Loucy (cell line): ENCODE data around the gene CYGB.

ENCODE experiments used
- H2AFZ ChIP-seq: fragments of 200-600 bp; sonication (generic); 2 replicates; pipeline ENCODE4 v1.6.0; 2016; ENCODE audit warnings: antibody characterized with exemption, mild to moderate bottlenecking, low read length, moderate library complexity
- H3F3A ChIP-seq: fragments of 200-600 bp; 2 replicates; pipeline ENCODE4 v1.6.0; 2016; ENCODE audit warnings: antibody characterized with exemption, low read depth, mild to moderate bottlenecking
- H3K27me3 ChIP-seq: fragments of 200-600 bp; sonication (generic); 2 replicates; pipeline ENCODE4 v1.6.1; 2014; ENCODE audit warnings: low read length, mild to moderate bottlenecking; ENCODE audit not compliant: insufficient read depth, poor library complexity, severe bottlenecking
- H3K36me3 ChIP-seq: fragments of 200-600 bp; sonication (generic); 2 replicates; pipeline ENCODE4 v1.6.1; 2016; ENCODE audit warnings: low read length; ENCODE audit not compliant: insufficient read depth
- H3K4me1 ChIP-seq: fragments of 200-600 bp; sonication (generic); 2 replicates; pipeline ENCODE4 v1.5.1; 2014; ENCODE audit warnings: low read length, mild to moderate bottlenecking; ENCODE audit not compliant: insufficient read depth, poor library complexity, severe bottlenecking
- H3K4me2 ChIP-seq: fragments of 200-600 bp; sonication (generic); 2 replicates; pipeline ENCODE4 v1.6.0; 2014; ENCODE audit warnings: antibody characterized with exemption, low read length, low read depth, mild to moderate bottlenecking; ENCODE audit not compliant: poor library complexity, severe bottlenecking
- H3K4me3 ChIP-seq: fragments of 200-600 bp; sonication (generic); 2 replicates; pipeline ENCODE4 v1.5.1; 2014; ENCODE audit warnings: low read length, mild to moderate bottlenecking, mixed read lengths; ENCODE audit not compliant: poor library complexity, severe bottlenecking
- H3K79me2 ChIP-seq: fragments of 200-600 bp; sonication (generic); 2 replicates; pipeline ENCODE4 v1.6.1; 2014; ENCODE audit warnings: low read length; ENCODE audit not compliant: insufficient read depth
- H3K9ac ChIP-seq: fragments of 200-600 bp; sonication (generic); 2 replicates; pipeline ENCODE4 v1.6.0; 2014; ENCODE audit warnings: mild to moderate bottlenecking, low read depth, low read length, moderate library complexity; ENCODE audit not compliant: poor library complexity, severe bottlenecking
- H3K9me2 ChIP-seq: fragments of 200-600 bp; sonication (generic); replicated peaks from 2 replicates; pipeline ENCODE4 v1.6.1; 2016; ENCODE audit warnings: low read depth, low read length, mixed read lengths
- H3K9me3 ChIP-seq: fragments of 200-600 bp; sonication (generic); 2 replicates; pipeline ENCODE4 v1.6.1; 2014; ENCODE audit warnings: mild to moderate bottlenecking, antibody characterized with exemption, low read length, low read depth; ENCODE audit not compliant: insufficient read depth
- H4K20me1 ChIP-seq: fragments of 200-600 bp; sonication (generic); 2 replicates; pipeline ENCODE4 v1.6.0; 2014; ENCODE audit warnings: antibody characterized with exemption, low read length, mild to moderate bottlenecking; ENCODE audit not compliant: insufficient read depth, poor library complexity, severe bottlenecking
- CTCF ChIP-seq: fragments of 200-600 bp; sonication (generic); conservative IDR thresholded peaks from 2 replicates; pipeline ENCODE4 v1.5.1; 2014; ENCODE audit warnings: mild to moderate bottlenecking, antibody characterized with exemption, low read length
- EZH2phosphoT487 ChIP-seq: fragments of 200-600 bp; IDR thresholded peaks from 2 replicates; pipeline ENCODE4 v1.6.1; 2018; ENCODE audit warnings: antibody characterized with exemption, mild to moderate bottlenecking, moderate library complexity, borderline replicate concordance

Gene CYGB

DNA sequence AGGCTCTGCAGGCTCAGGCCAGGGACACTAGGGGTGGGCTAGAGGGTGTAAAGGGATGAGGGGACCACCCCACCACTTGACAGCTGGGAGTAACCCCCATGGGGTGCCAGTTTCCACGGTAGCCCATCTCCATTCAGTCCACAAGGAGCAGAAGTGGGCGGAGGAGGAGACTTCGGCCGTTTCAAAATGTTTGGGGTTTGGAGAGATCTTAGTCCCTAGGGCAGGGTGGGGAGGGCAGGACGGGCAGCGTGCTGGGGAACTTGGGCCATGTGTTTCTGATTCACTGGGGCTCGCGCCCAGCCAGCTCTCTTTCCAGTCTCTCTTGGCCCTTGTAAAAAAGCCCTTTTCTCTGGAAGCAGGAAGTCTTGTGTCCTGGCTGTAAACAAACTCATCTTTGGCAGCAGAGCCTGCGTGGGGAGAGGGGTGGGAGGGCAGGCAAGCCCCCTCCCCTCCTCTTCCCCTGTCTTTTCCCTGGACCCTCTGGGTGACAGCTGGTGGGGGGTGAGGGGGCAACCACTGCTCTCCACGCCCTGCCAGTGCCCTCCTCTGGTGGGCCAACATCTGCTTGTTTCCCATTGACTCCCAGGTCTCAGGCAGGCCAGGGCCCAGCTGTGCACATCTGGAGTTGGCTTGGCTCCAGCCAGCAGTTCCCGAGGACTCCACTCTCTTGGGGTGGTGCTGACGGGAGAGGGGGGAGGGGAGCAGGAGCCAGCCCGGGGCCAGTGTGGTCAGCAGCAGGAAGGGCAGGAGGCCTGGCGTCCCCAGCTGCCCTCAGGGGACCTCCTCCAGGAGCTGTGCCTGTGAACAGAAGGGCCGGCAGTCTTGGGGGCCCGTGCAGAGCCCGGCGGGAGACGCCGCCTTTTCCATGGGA is 8.1 kb downstream of the CYGB start:
- Histone ChIP-seq H4K20me1 (no peaks in the 10 kb centered on the region), H2AFZ (no peak overlapping the region), H3K9ac (peak overlapping the region; percentile 99), H3K27me3 (no peaks in the 10 kb centered on the region), H3K9me3 (no peaks in the 10 kb centered on the region), H3K4me1 (peaks cover 47% of the 10 kb centered on the region), H3K79me2 (peaks cover 36% of the 10 kb centered on the region), H3K9me2 (no peaks in the 10 kb centered on the region), H3K4me2 (peak overlapping the region; percentile 96), H3K4me3 (peak overlapping the region; percentile 93), H3K36me3 (no peaks in the 10 kb centered on the region), H3F3A (peaks cover 4% of the 10 kb centered on the region; the same call in 1 of the 2 replicates)
- TF ChIP-seq CTCF, result no peak
- TF ChIP-seq EZH2phosphoT487, result no peak

DNA sequence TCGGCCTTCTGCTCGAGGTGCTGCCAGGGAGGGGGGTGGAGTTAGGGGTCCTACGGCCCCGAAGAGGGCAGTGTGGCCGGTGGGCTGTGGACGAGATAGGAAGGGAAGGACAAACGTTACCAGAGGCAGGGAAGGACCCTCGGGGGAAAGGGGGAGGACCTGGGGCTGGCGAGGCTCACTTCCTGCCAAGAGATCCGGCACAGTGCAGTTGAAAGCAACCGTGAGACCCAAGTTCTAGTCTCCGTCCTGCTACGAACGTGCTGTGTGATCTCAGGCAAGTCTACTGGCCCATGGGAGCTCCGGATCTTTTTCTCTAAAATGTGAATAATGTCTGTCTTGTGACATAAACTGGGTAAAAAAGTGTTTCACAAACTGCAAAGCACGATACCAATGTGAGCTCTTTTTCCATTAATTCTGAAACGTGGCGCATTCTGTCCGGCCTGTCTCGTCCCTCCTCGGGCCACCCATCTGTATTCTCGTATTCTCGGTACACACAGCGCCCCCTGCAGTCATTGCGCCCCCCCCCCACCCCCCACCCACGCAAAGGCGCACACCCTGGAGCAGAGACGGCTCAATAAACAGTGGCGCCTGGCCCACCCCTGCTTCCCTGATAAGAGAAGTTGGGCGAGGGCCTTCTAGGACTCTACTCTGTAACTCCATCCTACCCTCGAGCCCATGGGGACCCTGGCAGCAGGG is 8.8 kb downstream of the CYGB start:
- H3K4me2 ChIP-seq, result peak overlapping the region; percentile 96
- peaks cover 4% of the 10 kb centered on the region; the same call in 1 of the 2 replicates for H3F3A ChIP-seq
- H3K4me3 ChIP-seq, result peak overlapping the region; percentile 93
- H3K9me2 ChIP-seq, result no peaks in the 10 kb centered on the region
- no peaks in the 10 kb centered on the region for H3K27me3 ChIP-seq
- TF ChIP-seq EZH2phosphoT487 (no peak), CTCF (peak; percentile 56)
- no peaks in the 10 kb centered on the region for H4K20me1 ChIP-seq
- H3K9me3 ChIP-seq, result no peaks in the 10 kb centered on the region
- H3K4me1 ChIP-seq, result peaks cover 47% of the 10 kb centered on the region
- H3K79me2 ChIP-seq, result peaks cover 36% of the 10 kb centered on the region
- peak overlapping the region; percentile 40 for H2AFZ ChIP-seq
- no peaks in the 10 kb centered on the region for H3K36me3 ChIP-seq
- peak overlapping the region; percentile 99 for H3K9ac ChIP-seq

DNA sequence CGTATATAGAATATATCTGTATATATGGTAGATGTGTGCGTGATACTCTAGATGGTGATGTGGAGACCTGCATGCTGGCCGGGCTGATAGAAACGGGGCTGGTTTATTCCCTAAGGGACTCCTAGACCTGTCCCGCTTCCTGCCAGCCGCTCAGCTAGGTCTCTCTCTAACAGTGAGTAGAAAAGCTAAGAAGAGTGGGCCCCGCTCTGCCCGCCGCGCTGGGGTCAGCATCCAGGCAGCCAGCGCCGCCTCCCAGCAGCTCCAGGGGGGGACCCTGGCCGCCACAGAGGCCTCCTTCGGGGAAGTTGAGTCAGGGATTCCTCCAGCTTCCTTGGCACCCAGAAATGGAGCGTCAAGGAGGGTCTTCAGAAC is 9.4 kb downstream of the CYGB start:
- Histone ChIP-seq H3K9ac (peak overlapping the region; percentile 99), H3K4me1 (peaks cover 49% of the 10 kb centered on the region), H2AFZ (peak overlapping the region; percentile 40), H3K36me3 (no peaks in the 10 kb centered on the region), H3F3A (peaks cover 4% of the 10 kb centered on the region; the same call in 1 of the 2 replicates), H3K9me2 (no peaks in the 10 kb centered on the region), H3K4me3 (peak overlapping the region; percentile 93), H3K79me2 (peaks cover 36% of the 10 kb centered on the region), H3K9me3 (no peaks in the 10 kb centered on the region), H4K20me1 (no peaks in the 10 kb centered on the region), H3K27me3 (no peaks in the 10 kb centered on the region), H3K4me2 (peak overlapping the region; percentile 96)
- TF ChIP-seq CTCF, result no peak
- TF ChIP-seq EZH2phosphoT487, result no peak
